HepG2 (cell line): ENCODE results near the gene TMC4. TPM values are rescaled to one million over a fixed set of nuclear protein-coding genes. Genes with fewer than 3 reads are reported as not detected.

Experiments
- DNMT1 ChIP-seq: sonication (generic); formaldehyde crosslinking; IDR thresholded peaks from 2 replicates; pipeline ENCODE4 v1.5.1; 2020; ENCODE audit warnings: mild to moderate bottlenecking, missing genetic modification reagents
- ELF4 ChIP-seq: sonication (generic); formaldehyde crosslinking; IDR thresholded peaks from 2 replicates; pipeline ENCODE4 v1.5.0; 2020; ENCODE audit warnings: missing genetic modification reagents, mild to moderate bottlenecking, moderate library complexity, borderline replicate concordance
- FOSL2 ChIP-seq: sonication (generic); formaldehyde crosslinking; IDR thresholded peaks from 2 replicates; pipeline ENCODE4 v1.4.0; 2020; ENCODE audit warnings: missing genetic modification reagents
- FOXO1 ChIP-seq: sonication (generic); formaldehyde crosslinking; IDR thresholded peaks from 2 replicates; pipeline ENCODE4 v1.4.0; 2020; ENCODE audit warnings: missing genetic modification reagents
- HNF1B ChIP-seq: sonication (generic); formaldehyde crosslinking; IDR thresholded peaks from 2 replicates; pipeline ENCODE4 v1.5.1; 2020; ENCODE audit warnings: mild to moderate bottlenecking, moderate library complexity, missing genetic modification reagents
- HNF4A ChIP-seq: sonication (generic); formaldehyde crosslinking; IDR thresholded peaks from 2 replicates; pipeline ENCODE4 v1.4.0; 2020; ENCODE audit warnings: missing genetic modification reagents
- HNF4G ChIP-seq, 2 experiments: sonication (generic) in 1 of 2; formaldehyde crosslinking in 1 of 2; IDR thresholded peaks; 2 replicates each; pipeline versions ENCODE4 v1.4.0 to v1.6.1; 2011 to 2020; ENCODE audit warnings: borderline replicate concordance in 2 of 2, low read depth in 2 of 2, mild to moderate bottlenecking in 2 of 2, low read length in 1 of 2, missing genetic modification reagents in 1 of 2, moderate library complexity in 1 of 2
- LRRFIP1 ChIP-seq: sonication (generic); formaldehyde crosslinking; conservative IDR thresholded peaks from 2 replicates; pipeline ENCODE4 v1.4.0; 2020; ENCODE audit warnings: missing genetic modification reagents
- MAFG ChIP-seq: sonication (generic); formaldehyde crosslinking; IDR thresholded peaks from 2 replicates; pipeline ENCODE4 v1.5.1; 2020; ENCODE audit warnings: mild to moderate bottlenecking, missing genetic modification reagents
- MBNL3 ChIP-seq: fragments of 250-450 bp; sonication (Bioruptor Pico); conservative IDR thresholded peaks from 2 replicates; pipeline ENCODE4 v1.8.0; 2022; ENCODE audit warnings: mild to moderate bottlenecking, inconsistent platforms
- MXD1 ChIP-seq: sonication (generic); formaldehyde crosslinking; IDR thresholded peaks from 2 replicates; pipeline ENCODE4 v1.4.0; 2020; ENCODE audit warnings: mild to moderate bottlenecking, missing genetic modification reagents
- MXD4 ChIP-seq: IDR thresholded peaks from 2 replicates; pipeline ENCODE4 v1.6.1; 2016; ENCODE audit warnings: mild to moderate bottlenecking, missing biosample characterization, missing genetic modification reagents
- NBN ChIP-seq: fragments of 450-650 bp; conservative IDR thresholded peaks from 2 replicates; pipeline ENCODE4 v1.6.1; 2017
- RARA ChIP-seq: IDR thresholded peaks from 2 replicates; pipeline ENCODE4 v1.6.1; 2016; ENCODE audit warnings: missing genetic modification reagents, missing compliant biosample characterization
- REL ChIP-seq: sonication (generic); formaldehyde crosslinking; conservative IDR thresholded peaks from 2 replicates; pipeline ENCODE4 v1.8.0; 2022; ENCODE audit warnings: mild to moderate bottlenecking, missing genetic modification reagents, moderate library complexity
- TFAP4 ChIP-seq: sonication (generic); IDR thresholded peaks from 2 replicates; pipeline ENCODE4 v1.6.1; 2016; ENCODE audit warnings: low read depth, borderline replicate concordance
- ZC3H4 ChIP-seq: sonication (generic); formaldehyde crosslinking; IDR thresholded peaks from 2 replicates; pipeline ENCODE4 v1.4.0; 2020; ENCODE audit warnings: missing genetic modification reagents, borderline replicate concordance
- ZNF275 ChIP-seq: sonication (generic); formaldehyde crosslinking; IDR thresholded peaks from 2 replicates; pipeline ENCODE4 v1.8.0; 2022; ENCODE audit warnings: missing genetic modification reagents, mild to moderate bottlenecking, inconsistent platforms, borderline replicate concordance
- ZNF543 ChIP-seq: sonication (generic); formaldehyde crosslinking; IDR thresholded peaks from 2 replicates; pipeline ENCODE4 v1.4.0; 2020; ENCODE audit warnings: mild to moderate bottlenecking, missing genetic modification reagents
- ZNF558 ChIP-seq: sonication (generic); formaldehyde crosslinking; IDR thresholded peaks from 2 replicates; pipeline ENCODE4 v1.9.0; 2022; ENCODE audit warnings: mild to moderate bottlenecking, missing genetic modification reagents, borderline replicate concordance
- ZNF562 ChIP-seq: sonication (generic); formaldehyde crosslinking; IDR thresholded peaks from 2 replicates; pipeline ENCODE4 v1.8.0; 2022; ENCODE audit warnings: missing genetic modification reagents, borderline replicate concordance
- ZNF569 ChIP-seq: sonication (generic); formaldehyde crosslinking; IDR thresholded peaks from 2 replicates; pipeline ENCODE4 v1.5.0; 2020; ENCODE audit warnings: mild to moderate bottlenecking, missing genetic modification reagents, moderate library complexity, borderline replicate concordance
- ZNF816 ChIP-seq: sonication (generic); formaldehyde crosslinking; IDR thresholded peaks from 2 replicates; pipeline ENCODE4 v1.8.0; 2022; ENCODE audit warnings: missing genetic modification reagents, mild to moderate bottlenecking, borderline replicate concordance
- polyA plus RNA-seq, 8 experiments: library from polyadenylated mRNA; depleted of rRNA in 3 of 8; stranded (reverse) in 7 of 8; unstranded in 1 of 8; fragments of >200 nt; fragmentation: Illumina TruSeq in 4 of 8; extraction: Trizol in 4 of 8; gene quantifications; 2 replicates each; pipeline versions ENCODE4 v1.2.1 to v1.2.3, GENCODE V29; 2011 to 2016; ENCODE audit warnings: low read depth in 4 of 8, missing spikeins in 1 of 8, mixed read lengths in 1 of 8; ENCODE audit not compliant: insufficient read depth in 1 of 8
- total RNA-seq, 5 experiments: library from RNA; depleted of rRNA; stranded (reverse); fragments of >200 nt; fragmentation: Illumina TruSeq; extraction: Trizol; gene quantifications; 2 replicates each; pipeline ENCODE4 v1.2.3, GENCODE V29; 2016; ENCODE audit warnings: low read depth in 1 of 5

TMC4 gene
- total and polyA plus RNA-seq, 2 of the 13 experiments (the other 11 are each of a cell fraction or from before 2014, with no cell fraction given): 0.13 to 0.24 TPM

- TF ChIP-seq HNF1B (CRISPR knock-in tag) (peak; percentile 42; the same call in 1 of the 2 replicates), FOSL2 (CRISPR knock-in tag) (no peak; the same call in 1 of the 2 replicates), MXD1 (CRISPR knock-in tag) (peak; percentile 66), FOXO1 (CRISPR knock-in tag) (peak; percentile 13; the same call in 1 of the 2 replicates), ZC3H4 (CRISPR knock-in tag) (no peak), HNF4G (IDR thresholded peaks at IDR 0.05; ENCODE audit: borderline replicate concordance, low read depth, low read length) (no peak), HNF4G (CRISPR knock-in tag; IDR thresholded peaks at IDR 0.05; ENCODE audit: borderline replicate concordance, low read depth) (no peak), ELF4 (CRISPR knock-in tag) (peak; percentile 90), ZNF275 (CRISPR knock-in tag) (no peak), MBNL3 (CRISPR knock-in tag) (no peak), HNF4A (no peak), ZNF816 (CRISPR knock-in tag) (no peak), TFAP4 (no peak; the same call in 1 of the 2 replicates), MAFG (CRISPR knock-in tag) (no peak), DNMT1 (CRISPR knock-in tag) (no peak), RARA (CRISPR knock-in tag) (no peak), NBN (no peak), ZNF543 (CRISPR knock-in tag) (no peak), ZNF569 (no peak), ZNF562 (no peak), REL (CRISPR knock-in tag) (no peak), LRRFIP1 (CRISPR knock-in tag) (no peak), MXD4 (CRISPR knock-in tag) (no peak; the same call in 1 of the 2 replicates), ZNF558 (CRISPR knock-in tag) (no peak; the same call in 1 of the 2 replicates)
Measured at GRCh38 chr19:54159352-54160181, 13.4 kb downstream of the TMC4 start, which contains the start of gene LENG1 (continued).
